WTC11 (cell line): Measurements from ENCODE around the gene DDX46. TPM values are rescaled to one million over a fixed set of nuclear protein-coding genes. Genes with fewer than 3 reads are reported as not detected.

Experiments
- ATAC-seq: fragments of 200-7000 bp; cut with Tn5 transposase; 2 replicates; pipeline ENCODE4 v1.10.0; 2021; ENCODE audit warnings: mild to moderate bottlenecking, moderate library complexity
- CTCF ChIA-PET: fragments of 300-600 bp; sonication (Branson Sonifier 250); formaldehyde crosslinking; loops from one replicate; lab custom pipeline; 2021; ENCODE audit warnings: antibody characterized with exemption; lab: Charles Lee
- POLR2A ChIA-PET: fragments of 350-600 bp; sonication (Branson Sonifier 250); formaldehyde crosslinking; loops from one replicate; lab custom pipeline; 2021; ENCODE audit warnings: antibody characterized with exemption; lab: Charles Lee
- DNase-seq: peaks from one replicate; pipeline ENCODE4 v3.0.0; 2021; ENCODE audit warnings: low spot score
- H3K27ac Mint-ChIP-seq: 2 replicates; pipeline ENCODE4 v1.8.0; 2021; ENCODE audit warnings: mixed read lengths
- H3K27me3 Mint-ChIP-seq: 2 replicates; pipeline ENCODE4 v1.8.0; 2021; ENCODE audit warnings: low read depth, mild to moderate bottlenecking, moderate library complexity, mixed read lengths
- H3K36me3 Mint-ChIP-seq: 2 replicates; pipeline ENCODE4 v1.8.0; 2021; ENCODE audit warnings: mixed read lengths
- H3K4me1 Mint-ChIP-seq: 2 replicates; pipeline ENCODE4 v1.8.0; 2022; ENCODE audit warnings: mixed read lengths
- H3K4me3 Mint-ChIP-seq: 2 replicates; pipeline ENCODE4 v1.8.0; 2021; ENCODE audit warnings: mild to moderate bottlenecking, moderate library complexity, mixed read lengths
- H3K9me3 Mint-ChIP-seq: 2 replicates; pipeline ENCODE4 v1.8.0; 2021; ENCODE audit warnings: mixed read lengths
- CDX4 ChIP-seq: fragments of 250-450 bp; sonication (Bioruptor Pico); IDR thresholded peaks from 2 replicates; pipeline ENCODE4 v1.9.0; 2021; ENCODE audit warnings: moderate library complexity, mild to moderate bottlenecking, inconsistent platforms, borderline replicate concordance
- CREB1 ChIP-seq: sonication (generic); formaldehyde crosslinking; IDR thresholded peaks from 2 replicates; pipeline ENCODE4 v1.8.0; 2023; ENCODE audit warnings: mild to moderate bottlenecking, missing genetic modification reagents
- EMX1 ChIP-seq: fragments of 250-450 bp; sonication (Bioruptor Pico); IDR thresholded peaks from 2 replicates; pipeline ENCODE4 v1.8.0; 2021; ENCODE audit warnings: mild to moderate bottlenecking
- ETV6 ChIP-seq: sonication (generic); formaldehyde crosslinking; IDR thresholded peaks from 2 replicates; pipeline ENCODE4 v1.8.1; 2022; ENCODE audit warnings: mild to moderate bottlenecking, missing genetic modification reagents
- HMGA2 ChIP-seq: fragments of 250-450 bp; sonication (Bioruptor Pico); IDR thresholded peaks from 2 replicates; pipeline ENCODE4 v1.4.0; 2021; ENCODE audit warnings: mild to moderate bottlenecking, moderate library complexity
- JAZF1 ChIP-seq: fragments of 250-450 bp; sonication (Bioruptor Pico); IDR thresholded peaks from 2 replicates; pipeline ENCODE4 v1.9.0; 2021; ENCODE audit warnings: moderate library complexity, mild to moderate bottlenecking, inconsistent platforms
- KAT7 ChIP-seq: sonication (generic); formaldehyde crosslinking; IDR thresholded peaks from 2 replicates; pipeline ENCODE4 v1.8.1; 2023; ENCODE audit warnings: missing genetic modification reagents, mild to moderate bottlenecking, borderline replicate concordance
- MXD4 ChIP-seq: fragments of 250-450 bp; sonication (Bioruptor Pico); IDR thresholded peaks from 2 replicates; pipeline ENCODE4 v1.8.0; 2021; ENCODE audit warnings: mild to moderate bottlenecking, moderate library complexity, borderline replicate concordance
- NFATC4 ChIP-seq: fragments of 250-450 bp; sonication (Bioruptor Pico); IDR thresholded peaks from 2 replicates; pipeline ENCODE4 v1.9.0; 2021; ENCODE audit warnings: mild to moderate bottlenecking
- NFYB ChIP-seq: sonication (generic); formaldehyde crosslinking; conservative IDR thresholded peaks from 2 replicates; pipeline ENCODE4 v1.8.0; 2022; ENCODE audit warnings: low read depth, missing genetic modification reagents
- PREB ChIP-seq: sonication (generic); formaldehyde crosslinking; IDR thresholded peaks from 2 replicates; pipeline ENCODE4 v1.8.1; 2022; ENCODE audit warnings: mild to moderate bottlenecking, missing genetic modification reagents, moderate library complexity, borderline replicate concordance
- PRRX2 ChIP-seq: fragments of 250-450 bp; sonication (Bioruptor Pico); IDR thresholded peaks from 2 replicates; pipeline ENCODE4 v1.8.0; 2021; ENCODE audit warnings: mild to moderate bottlenecking
- RELA ChIP-seq: sonication (generic); formaldehyde crosslinking; IDR thresholded peaks from 2 replicates; pipeline ENCODE4 v1.8.1; 2022; ENCODE audit warnings: missing genetic modification reagents, mild to moderate bottlenecking, borderline replicate concordance
- TEAD4 ChIP-seq: sonication (generic); formaldehyde crosslinking; IDR thresholded peaks from 2 replicates; pipeline ENCODE4 v1.8.0; 2022; ENCODE audit warnings: mild to moderate bottlenecking, missing genetic modification reagents
- TP53 ChIP-seq: sonication (generic); formaldehyde crosslinking; IDR thresholded peaks from 2 replicates; pipeline ENCODE4 v1.8.1; 2023; ENCODE audit warnings: mild to moderate bottlenecking, missing genetic modification reagents
- ZBTB21 ChIP-seq: sonication (generic); formaldehyde crosslinking; IDR thresholded peaks from 2 replicates; pipeline ENCODE4 v1.8.1; 2023; ENCODE audit warnings: mild to moderate bottlenecking, missing genetic modification reagents, borderline replicate concordance
- ZMAT4 ChIP-seq: fragments of 250-450 bp; sonication (Bioruptor Pico); IDR thresholded peaks from 2 replicates; pipeline ENCODE4 v1.9.0; 2021; ENCODE audit warnings: mild to moderate bottlenecking
- total RNA-seq: library from RNA; stranded (reverse); gene quantifications from 3 replicates; pipeline ENCODE4 v1.2.3, GENCODE V29; 2021
- TF ChIP-seq, protein P1 (sequence below): sonication (generic); formaldehyde crosslinking; IDR thresholded peaks from 2 replicates; pipeline ENCODE4 v1.8.1; 2023; ENCODE audit warnings: mild to moderate bottlenecking, missing genetic modification reagents
- TF ChIP-seq, protein P2 (sequence below): sonication (generic); formaldehyde crosslinking; conservative IDR thresholded peaks from 2 replicates; pipeline ENCODE4 v1.8.1; 2022; ENCODE audit warnings: mild to moderate bottlenecking, missing genetic modification reagents
- TF ChIP-seq, protein P3 (sequence below): sonication (generic); formaldehyde crosslinking; IDR thresholded peaks from 2 replicates; pipeline ENCODE4 v1.8.1; 2022; ENCODE audit warnings: mild to moderate bottlenecking, moderate library complexity, missing genetic modification reagents
- TF ChIP-seq, protein P4 (sequence below): sonication (generic); formaldehyde crosslinking; IDR thresholded peaks from 2 replicates; pipeline ENCODE4 v1.8.1; 2023; ENCODE audit warnings: mild to moderate bottlenecking, missing genetic modification reagents, moderate library complexity

The DDX46 gene
- total RNA-seq, 1 experiment from 2014 or later = 123 TPM

DNA sequence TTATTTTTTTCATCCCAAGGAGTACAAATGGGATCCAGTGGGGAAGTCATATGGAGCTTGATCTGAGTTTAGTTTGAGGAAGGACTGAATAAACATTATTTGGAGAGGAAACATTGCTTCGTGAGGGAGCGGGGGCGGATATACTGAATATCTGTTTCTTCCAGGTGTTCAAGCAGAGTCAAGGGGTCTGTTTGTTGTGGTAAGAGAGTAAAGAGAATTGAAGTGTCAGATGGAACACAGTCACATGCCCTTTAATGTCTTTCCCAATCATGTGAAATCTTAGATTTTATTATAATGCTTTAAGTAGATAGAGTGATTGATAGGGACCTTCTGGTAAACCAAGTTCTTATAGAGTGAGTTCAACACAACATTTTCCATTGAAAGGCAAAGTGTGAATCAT, 33.7 kb downstream of the DDX46 start:
- ATAC-seq (no peak), DNase-seq (no peak)
- Mint-ChIP-seq H3K4me1 (no peaks in the 10 kb centered on the region), H3K27me3 (no peaks in the 10 kb centered on the region), H3K27ac (no peak overlapping the region), H3K9me3 (no peaks in the 10 kb centered on the region), H3K4me3 (no peak overlapping the region), H3K36me3 (peaks cover 79% of the 10 kb centered on the region)
- CTCF ChIA-PET = no interaction called here
- POLR2A ChIA-PET = no interaction called here
- TF ChIP-seq PRRX2 (no peak), ZBTB21 (no peak), TP53 (CRISPR knock-in tag) (no peak), CDX4 (no peak), PREB (no peak), CREB1 (CRISPR knock-in tag) (no peak), JAZF1 (CRISPR knock-in tag) (no peak), MXD4 (CRISPR knock-in tag) (no peak), NFATC4 (CRISPR knock-in tag) (no peak), NFYB (CRISPR knock-in tag) (no peak), EMX1 (no peak), RELA (CRISPR knock-in tag) (no peak), KAT7 (no peak), HMGA2 (no peak), ZMAT4 (CRISPR knock-in tag) (no peak), TEAD4 (CRISPR knock-in tag) (no peak)
- TF ChIP-seq, protein P1, sequence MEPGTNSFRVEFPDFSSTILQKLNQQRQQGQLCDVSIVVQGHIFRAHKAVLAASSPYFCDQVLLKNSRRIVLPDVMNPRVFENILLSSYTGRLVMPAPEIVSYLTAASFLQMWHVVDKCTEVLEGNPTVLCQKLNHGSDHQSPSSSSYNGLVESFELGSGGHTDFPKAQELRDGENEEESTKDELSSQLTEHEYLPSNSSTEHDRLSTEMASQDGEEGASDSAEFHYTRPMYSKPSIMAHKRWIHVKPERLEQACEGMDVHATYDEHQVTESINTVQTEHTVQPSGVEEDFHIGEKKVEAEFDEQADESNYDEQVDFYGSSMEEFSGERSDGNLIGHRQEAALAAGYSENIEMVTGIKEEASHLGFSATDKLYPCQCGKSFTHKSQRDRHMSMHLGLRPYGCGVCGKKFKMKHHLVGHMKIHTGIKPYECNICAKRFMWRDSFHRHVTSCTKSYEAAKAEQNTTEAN = no peak
- TF ChIP-seq, protein P2, sequence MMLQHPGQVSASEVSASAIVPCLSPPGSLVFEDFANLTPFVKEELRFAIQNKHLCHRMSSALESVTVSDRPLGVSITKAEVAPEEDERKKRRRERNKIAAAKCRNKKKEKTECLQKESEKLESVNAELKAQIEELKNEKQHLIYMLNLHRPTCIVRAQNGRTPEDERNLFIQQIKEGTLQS (CRISPR knock-in tag) = no peak
- TF ChIP-seq, protein P3, sequence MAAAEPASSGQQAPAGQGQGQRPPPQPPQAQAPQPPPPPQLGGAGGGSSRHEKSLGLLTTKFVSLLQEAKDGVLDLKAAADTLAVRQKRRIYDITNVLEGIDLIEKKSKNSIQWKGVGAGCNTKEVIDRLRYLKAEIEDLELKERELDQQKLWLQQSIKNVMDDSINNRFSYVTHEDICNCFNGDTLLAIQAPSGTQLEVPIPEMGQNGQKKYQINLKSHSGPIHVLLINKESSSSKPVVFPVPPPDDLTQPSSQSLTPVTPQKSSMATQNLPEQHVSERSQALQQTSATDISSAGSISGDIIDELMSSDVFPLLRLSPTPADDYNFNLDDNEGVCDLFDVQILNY (CRISPR knock-in tag) = no peak
- TF ChIP-seq, protein P4, sequence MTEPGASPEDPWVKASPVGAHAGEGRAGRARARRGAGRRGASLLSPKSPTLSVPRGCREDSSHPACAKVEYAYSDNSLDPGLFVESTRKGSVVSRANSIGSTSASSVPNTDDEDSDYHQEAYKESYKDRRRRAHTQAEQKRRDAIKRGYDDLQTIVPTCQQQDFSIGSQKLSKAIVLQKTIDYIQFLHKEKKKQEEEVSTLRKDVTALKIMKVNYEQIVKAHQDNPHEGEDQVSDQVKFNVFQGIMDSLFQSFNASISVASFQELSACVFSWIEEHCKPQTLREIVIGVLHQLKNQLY = no peak
- TF ChIP-seq, all 79 proteins: peak for 0

- CTCF ChIA-PET = no interaction called here
- no peak overlapping the region for H3K27ac Mint-ChIP-seq
- POLR2A ChIA-PET = no interaction called here
- H3K36me3 Mint-ChIP-seq = peaks cover 78% of the 10 kb centered on the region
- DNase-seq (no peak), ATAC-seq (no peak)
- H3K27me3 Mint-ChIP-seq = no peaks in the 10 kb centered on the region
- H3K4me3 Mint-ChIP-seq = no peak overlapping the region
- no peak for TF ChIP-seq ETV6 (CRISPR knock-in tag)
- no peaks in the 10 kb centered on the region for H3K4me1 Mint-ChIP-seq
- H3K9me3 Mint-ChIP-seq = no peaks in the 10 kb centered on the region
These were observed 34.5 kb downstream of the DDX46 start for GRCh38 chr5:134793111-134793510.
